Measurements from ENCODE around the gene POGLUT3. TPM values are rescaled to one million over a fixed set of nuclear protein-coding genes. Genes with fewer than 3 reads are reported as not detected.

The POGLUT3 gene
- polyA plus RNA-seq, 3 donors = 34.8 to 45.5 (median 42.1) TPM

GRCh38 chr11:108512708-108513107 lies 14.5 kb upstream of the POGLUT3 start:
- no peak for DNase-seq (ENCODE audit: extremely low read depth in 1 of 11, low read depth in 9 of 11, low spot score in 4 of 11)

GRCh38 chr11:108511851-108512474 lies 13.8 kb upstream of the POGLUT3 start:
- DNase-seq (ENCODE audit: extremely low read depth in 1 of 11, low read depth in 9 of 11, low spot score in 4 of 11) = no peak

GRCh38 chr11:108508653-108509593 lies 10.7 kb upstream of the POGLUT3 start:
- no peak for DNase-seq (ENCODE audit: extremely low read depth in 1 of 11, low read depth in 9 of 11, low spot score in 4 of 11)

DNA sequence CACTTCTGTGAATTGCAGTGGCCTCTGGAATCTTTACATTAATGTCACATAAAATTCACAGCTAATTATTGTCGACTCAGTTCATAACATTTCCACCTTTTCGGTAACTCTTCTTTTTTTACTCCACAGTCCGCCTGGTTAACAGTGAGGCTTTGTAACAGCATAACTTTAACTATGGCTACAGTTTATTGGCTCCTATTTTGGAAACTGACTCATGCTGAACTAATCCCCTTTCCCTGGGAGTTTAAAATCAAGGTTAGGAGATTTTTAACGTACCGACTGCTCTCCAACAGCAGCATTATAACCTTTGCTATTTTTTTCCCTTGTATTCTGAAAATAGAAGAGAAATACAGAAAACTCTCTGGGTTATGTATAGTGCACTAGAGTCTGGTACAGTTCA lies 3.2 kb upstream of the POGLUT3 start:
- no peak for DNase-seq (ENCODE audit: extremely low read depth in 1 of 11, low read depth in 9 of 11, low spot score in 4 of 11)

- DNase-seq (ENCODE audit: extremely low read depth in 1 of 11, low read depth in 9 of 11, low spot score in 4 of 11) = no peak
These were observed 2.5 kb upstream of the POGLUT3 start for GRCh38 chr11:108500721-108501120.

GRCh38 chr11:108500169-108500568 lies 2.0 kb upstream of the POGLUT3 start:
- no peak for DNase-seq (ENCODE audit: extremely low read depth in 1 of 11, low read depth in 9 of 11, low spot score in 4 of 11)

DNA sequence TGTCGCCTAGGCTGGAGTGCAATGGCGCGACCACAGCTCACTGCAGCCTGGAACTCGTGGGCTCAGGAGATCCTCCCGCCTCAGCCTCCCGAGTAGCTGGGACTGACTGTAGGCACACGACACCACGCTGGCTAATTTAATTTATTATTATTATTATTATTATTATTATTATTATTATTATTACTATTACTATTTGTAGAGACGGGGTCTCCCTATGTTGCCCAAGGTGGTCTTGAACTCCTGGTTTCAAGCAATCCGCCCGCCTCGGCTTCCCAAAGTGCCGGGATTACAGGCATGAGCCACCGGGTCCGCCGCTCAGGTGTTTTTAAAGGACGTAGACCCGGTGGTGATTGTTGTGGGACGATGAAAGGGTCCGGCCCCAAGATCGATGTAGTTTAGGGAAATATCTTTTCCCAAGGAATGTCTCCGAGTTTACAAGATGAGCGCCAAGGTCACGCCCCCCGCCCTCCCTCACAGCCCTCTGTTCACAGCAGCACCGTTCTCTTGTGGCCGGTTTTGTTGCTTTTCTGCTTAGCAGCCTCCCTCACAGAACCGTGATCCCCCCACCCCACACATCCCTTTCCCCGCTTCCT lies 728 bp upstream of the POGLUT3 start:
- no peak for DNase-seq (ENCODE audit: extremely low read depth in 1 of 11, low read depth in 9 of 11, low spot score in 4 of 11)

GRCh38 chr11:108497317-108498045 lies 703 bp downstream of the POGLUT3 start:
- DNase-seq (ENCODE audit: extremely low read depth in 1 of 11, low read depth in 9 of 11, low spot score in 4 of 11) = peak; percentile 79 to 95 (median 85)

DNA sequence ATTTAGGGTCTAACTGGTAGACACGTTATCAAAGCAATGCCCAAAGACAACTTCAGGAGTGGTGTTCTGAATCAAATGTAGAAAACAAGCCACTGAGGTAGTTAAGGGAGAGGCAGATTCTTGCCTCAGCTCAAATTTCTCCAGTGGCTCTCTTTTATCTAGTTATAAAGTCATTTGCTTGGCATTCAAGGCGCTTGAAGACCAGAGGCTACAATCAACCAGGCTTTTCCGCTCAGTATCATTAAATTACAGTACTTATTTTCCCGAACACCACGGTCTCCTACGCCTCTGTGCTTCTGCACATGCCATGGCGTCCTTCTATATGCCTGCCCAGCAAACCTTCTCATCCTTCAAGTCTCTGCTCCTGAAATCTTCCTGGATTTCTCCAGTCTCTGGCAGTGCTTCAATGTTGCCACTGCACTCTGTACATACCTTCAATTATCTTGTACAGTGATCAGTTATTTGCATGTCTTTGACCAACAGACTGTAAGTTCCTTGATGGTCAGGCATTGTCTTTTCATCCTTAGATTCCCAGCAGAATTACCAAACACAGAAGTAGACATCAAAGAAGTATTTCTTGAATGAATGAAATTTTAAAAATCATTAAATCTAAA lies 1.4 kb downstream of the POGLUT3 start:
- no peak for DNase-seq (ENCODE audit: extremely low read depth in 1 of 11, low read depth in 9 of 11, low spot score in 4 of 11)

DNA sequence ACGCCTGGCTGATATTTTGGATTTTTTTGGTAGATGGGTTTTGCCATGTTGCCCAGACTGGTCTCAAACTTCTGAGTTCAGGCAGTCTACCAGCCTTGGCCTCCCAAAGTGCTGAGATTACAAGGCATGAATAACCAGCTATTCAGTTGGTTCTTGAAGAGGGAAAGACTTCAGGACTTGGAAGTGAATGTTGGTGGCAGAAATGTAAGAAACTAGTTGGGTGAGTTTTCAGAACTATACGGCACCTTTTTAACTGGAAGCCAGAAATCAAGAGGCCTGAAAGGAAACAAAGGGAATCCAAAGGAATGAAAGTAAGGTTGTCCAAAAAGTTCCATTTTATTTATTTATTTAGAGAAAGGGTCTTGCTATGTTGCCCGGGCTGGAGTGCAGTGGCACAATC lies 2.9 kb downstream of the POGLUT3 start:
- no peak for DNase-seq (ENCODE audit: extremely low read depth in 1 of 11, low read depth in 9 of 11, low spot score in 4 of 11)

- DNase-seq (ENCODE audit: extremely low read depth in 1 of 11, low read depth in 9 of 11, low spot score in 4 of 11) = no peak
These were observed 4.0 kb downstream of the POGLUT3 start for GRCh38 chr11:108494182-108494581.

DNA sequence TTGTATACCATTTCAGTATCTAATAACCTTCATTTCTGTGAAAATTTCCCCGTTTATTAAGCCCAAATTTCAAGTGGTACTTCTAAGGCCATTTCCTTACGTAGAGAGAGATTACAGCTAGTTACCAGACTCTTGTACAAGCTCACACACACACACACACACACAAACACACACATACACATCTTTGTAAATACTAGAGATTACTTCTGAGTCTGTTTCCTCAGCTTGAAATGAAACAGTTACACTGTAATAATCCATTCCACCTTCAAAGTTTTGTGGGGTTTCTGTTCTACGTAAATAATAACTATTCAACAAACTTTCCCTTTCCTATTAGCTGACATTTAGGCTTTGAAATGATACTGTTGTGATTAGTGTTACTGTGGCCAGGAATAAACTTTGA lies 6.2 kb downstream of the POGLUT3 start:
- no peak for DNase-seq (ENCODE audit: extremely low read depth in 1 of 11, low read depth in 9 of 11, low spot score in 4 of 11)

GRCh38 chr11:108486828-108487227 lies 11.4 kb downstream of the POGLUT3 start:
- DNase-seq (ENCODE audit: extremely low read depth in 1 of 11, low read depth in 9 of 11, low spot score in 4 of 11) = no peak

- no peak for DNase-seq (ENCODE audit: extremely low read depth in 1 of 11, low read depth in 9 of 11, low spot score in 4 of 11)
These were observed 11.9 kb downstream of the POGLUT3 start for GRCh38 chr11:108486331-108486730.

DNA sequence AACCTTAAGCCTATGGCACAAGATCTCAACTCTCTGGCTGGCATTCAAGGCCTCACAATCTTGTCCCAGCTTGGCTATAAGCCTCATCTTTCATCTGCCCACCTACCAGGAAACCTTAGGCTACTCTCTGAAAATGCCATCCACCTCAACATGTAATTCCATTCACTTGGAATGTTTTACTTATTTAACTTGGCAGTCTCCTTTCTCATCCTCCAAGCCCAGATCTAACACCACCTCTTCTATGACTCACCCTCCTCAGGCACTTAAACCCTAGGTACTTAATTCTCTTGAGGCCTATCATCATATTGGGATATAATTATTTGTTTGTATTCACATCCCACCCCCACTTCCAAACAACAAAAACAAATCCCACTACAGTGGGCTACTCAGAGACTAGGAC lies 15.0 kb downstream of the POGLUT3 start:
- no peak for DNase-seq (ENCODE audit: extremely low read depth in 1 of 11, low read depth in 9 of 11, low spot score in 4 of 11)

DNA sequence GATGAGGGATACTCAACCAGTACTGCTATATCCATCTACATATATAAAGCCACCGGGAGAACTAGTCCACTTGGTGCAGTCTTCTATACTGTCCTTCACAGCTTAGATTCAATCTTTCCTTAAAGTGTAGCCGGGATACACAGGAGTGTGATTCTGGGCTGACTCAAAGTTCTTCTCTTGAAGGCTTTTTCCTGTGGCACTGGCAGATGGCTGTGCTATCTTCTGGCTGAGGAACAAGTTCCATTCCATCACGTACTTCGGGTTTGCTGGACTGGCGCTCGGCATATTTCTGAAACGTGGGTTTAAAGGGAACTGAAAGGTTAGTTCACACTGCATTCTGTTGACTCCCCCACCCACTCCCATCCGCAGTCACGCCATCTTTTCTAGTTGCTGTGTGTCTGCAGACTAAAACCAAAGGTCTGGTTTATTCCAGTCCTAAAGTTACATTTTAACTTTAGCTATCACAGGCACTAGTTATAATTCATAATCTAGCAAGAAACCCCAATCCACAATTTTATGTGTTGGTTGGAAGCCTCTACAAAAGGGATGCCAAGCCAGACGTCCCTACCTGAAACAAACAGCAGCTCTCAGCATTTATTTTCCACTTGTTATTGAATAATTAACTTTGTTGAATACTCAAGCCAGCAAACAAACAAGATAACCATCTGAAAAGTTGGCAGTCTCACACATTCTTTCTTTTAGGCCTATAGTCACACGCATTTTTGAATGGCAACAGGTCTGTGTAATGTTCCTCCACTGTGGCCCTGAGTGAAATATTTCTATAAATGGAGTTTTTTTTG lies 23.3 kb downstream of the POGLUT3 start:
- no peak for DNase-seq (ENCODE audit: extremely low read depth in 1 of 11, low read depth in 9 of 11, low spot score in 4 of 11)

DNA sequence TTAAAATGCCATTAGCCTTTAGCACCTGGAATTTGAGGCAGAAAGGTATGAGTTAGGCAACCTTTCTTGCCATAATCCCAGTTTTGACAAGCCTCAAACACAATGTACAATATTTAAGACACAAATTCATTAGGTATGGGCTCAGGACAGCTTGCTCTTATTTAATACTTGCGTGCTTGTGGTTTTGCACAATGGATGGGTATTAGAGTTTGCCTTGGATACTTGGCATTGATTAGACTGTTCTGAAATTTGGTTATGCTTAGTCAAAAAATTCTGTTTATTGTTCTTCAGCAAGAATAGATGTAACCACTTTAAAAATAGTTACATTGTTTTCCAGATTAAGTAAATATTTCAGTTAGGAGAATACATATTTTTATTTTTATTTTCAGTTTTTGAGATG lies 25.5 kb downstream of the POGLUT3 start:
- no peak for DNase-seq (ENCODE audit: extremely low read depth in 1 of 11, low read depth in 9 of 11, low spot score in 4 of 11)

- no peak for DNase-seq (ENCODE audit: extremely low read depth in 1 of 11, low read depth in 9 of 11, low spot score in 4 of 11)
These were observed 29.7 kb downstream of the POGLUT3 start for GRCh38 chr11:108468478-108468864.
